Transverse colon (tissue), 4 donors: Measurements from ENCODE around the gene MS4A10. TPM values are rescaled to one million over a fixed set of nuclear protein-coding genes. Genes with fewer than 3 reads are reported as not detected.

ENCODE experiments used
- DNase-seq: peaks from one replicate; pipeline ENCODE4 v3.0.0-alpha.2; 2019
- H3K27ac ChIP-seq, 4 donors: fragments of 200-600 bp; sonication (generic); 2 replicates each; pipeline ENCODE4 v1.5.1; 2016 to 2018; ENCODE audit warnings: inconsistent platforms in 4 of 4
- H3K27me3 ChIP-seq: fragments of 200-600 bp; sonication (generic); 2 replicates; pipeline ENCODE4 v1.5.1; 2017; ENCODE audit warnings: inconsistent platforms
- H3K36me3 ChIP-seq, 4 donors: fragments of 200-600 bp; sonication (generic); 2 replicates each; pipeline ENCODE4 v1.5.1; 2017 to 2019; ENCODE audit warnings: inconsistent platforms in 4 of 4
- H3K4me1 ChIP-seq, 4 donors: fragments of 200-600 bp; sonication (generic); 2 replicates each; pipeline ENCODE4 v1.5.1; 2017 to 2020; ENCODE audit warnings: inconsistent platforms in 4 of 4
- H3K4me3 ChIP-seq, 4 donors: fragments of 200-600 bp; sonication (generic); 1 replicate in 1 of 4; 2 replicates in 3 of 4; pipeline versions ENCODE4 v1.5.1 to v1.6.1; 2017 to 2019; ENCODE audit warnings: inconsistent platforms in 4 of 4
- H3K9me3 ChIP-seq, 2 donors: fragments of 200-600 bp; sonication (generic); 2 replicates each; pipeline ENCODE4 v1.5.1; 2017 to 2019; ENCODE audit warnings: inconsistent platforms in 2 of 2
- EP300 ChIP-seq: sonication (generic); formaldehyde crosslinking; IDR thresholded peaks from one replicate; pipeline ENCODE4 v1.6.1; 2017; ENCODE audit warnings: antibody characterized with exemption, low read depth
- POLR2A ChIP-seq: fragments of 450-650 bp; IDR thresholded peaks from one replicate; pipeline ENCODE4 v1.6.1; 2016; ENCODE audit warnings: antibody characterized with exemption, mild to moderate bottlenecking, moderate library complexity
- POLR2AphosphoS5 ChIP-seq, 3 donors: sonication (generic); formaldehyde crosslinking; IDR thresholded peaks; one replicate each; pipeline ENCODE4 v1.6.1; 2016; ENCODE audit warnings: antibody characterized with exemption in 3 of 3
- WGBS, 2 donors: methylation state at CpG; one replicate each; pipeline ENCODE4 v1.1.5; 2018; ENCODE audit warnings: low coverage in 1 of 2; 5-methylcytosine and 5-hydroxymethylcytosine counted together
- in situ Hi-C, 4 donors: fragments of 200-750 bp; cut with MboI; loops; one replicate each; pipeline versions ENCODE4 v1.15.0 to v1.15.1; 2017; ENCODE audit warnings: low sequenced_read_pairs in 3 of 4, low pct_ligation_motif_present in 1 of 4, low pct_unique_long_range_greater_than_20kb in 1 of 4
- intact Hi-C: fragments of 100-400 bp; cut with DNase I; formaldehyde crosslinking; loops from one replicate; pipeline ENCODE4 v1.15.1; 2023; ENCODE audit warnings: low total_unique reads
- total RNA-seq, 4 donors: library from RNA; depleted of rRNA; stranded (reverse); fragments of >200 nt; gene quantifications; one replicate each; pipeline ENCODE4 v1.1.0, GENCODE V29; 2016
- TF ChIP-seq, protein P1 (sequence below), 5 experiments: fragments of 200-600 bp in 3 of 5; fragments of 450-650 bp in 2 of 5; sonication (generic) in 3 of 5; IDR thresholded peaks; 1 replicate in 2 of 5; 2 replicates in 3 of 5; pipeline ENCODE4 v1.5.1; 2016 to 2017; ENCODE audit warnings: antibody characterized with exemption in 5 of 5, inconsistent platforms in 3 of 5, mild to moderate bottlenecking in 2 of 5, moderate library complexity in 1 of 5

The MS4A10 gene
- total RNA-seq, 4 donors from 2014 or later, result 1.3 to 2.2 TPM; not detected in 2

DNA sequence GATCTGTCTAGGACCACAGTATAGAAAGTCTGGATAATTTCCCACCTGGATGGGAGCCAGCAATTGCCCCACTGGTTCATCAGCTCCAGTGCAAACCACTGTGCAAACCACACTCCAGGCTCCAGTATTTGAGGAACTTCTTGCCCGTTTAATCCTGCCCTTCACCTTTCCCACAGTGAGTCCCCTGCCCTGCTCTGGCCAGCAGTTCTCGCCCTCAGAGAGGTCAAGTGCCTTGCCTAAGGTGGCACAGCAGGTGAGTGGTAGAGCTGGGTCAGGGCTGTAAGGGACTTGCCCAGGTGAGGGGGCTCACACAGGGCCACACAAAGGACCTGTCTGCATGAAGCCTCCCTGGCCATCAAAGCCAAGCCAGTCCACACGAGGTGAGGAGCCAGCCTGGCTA lies 24.1 kb downstream of the MS4A10 start:
- Histone ChIP-seq H3K27me3 (no peaks in the 10 kb centered on the region), H3K4me1 (peaks cover 0 to 17% (median 5%) of the 10 kb centered on the region in 4 donors), H3K4me3 (no peak overlapping the region), H3K27ac (no peak overlapping the region), H3K9me3 (no peaks in the 10 kb centered on the region), H3K36me3 (no peaks in the 10 kb centered on the region)
- no peak for TF ChIP-seq POLR2AphosphoS5 (IDR thresholded peaks at IDR 0.05)
- 65% methylated on average over 3 of the region's 3 CpGs; no CpG with 5 or more reads in 1 of the 2 donors for WGBS, 2 donors
- intact Hi-C loops, result no loop called here
- in situ Hi-C loops, result no loop called here
- no peak for DNase-seq

DNA sequence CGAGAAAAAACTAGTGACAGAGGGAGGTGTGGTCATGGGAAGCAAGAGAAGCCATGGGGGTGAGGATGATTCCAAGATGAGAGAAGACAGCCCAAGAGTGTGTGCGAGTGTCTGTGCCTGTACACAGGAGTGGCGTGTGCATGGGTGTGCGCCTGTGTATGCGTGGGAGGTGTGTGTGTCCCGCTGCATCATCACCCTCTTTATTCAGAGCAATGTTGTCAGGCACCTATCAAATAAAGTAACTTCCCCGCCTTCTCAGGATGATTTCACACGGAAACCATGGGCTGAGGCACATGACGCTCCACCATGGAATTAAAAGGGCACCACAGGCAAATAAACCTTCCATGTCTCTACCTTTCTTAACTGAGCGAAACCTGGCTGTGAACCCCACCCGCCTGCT lies 24.6 kb downstream of the MS4A10 start:
- H3K27ac ChIP-seq, result no peak overlapping the region
- H3K4me1 ChIP-seq, result peaks cover 0 to 17% (median 5%) of the 10 kb centered on the region in 4 donors
- no peaks in the 10 kb centered on the region for H3K36me3 ChIP-seq
- H3K4me3 ChIP-seq, result no peak overlapping the region
- no peak for DNase-seq
- H3K9me3 ChIP-seq, result no peaks in the 10 kb centered on the region
- 82 to 83% methylated on average over 6 to 11 of the region's 11 CpGs for WGBS, 2 donors
- no peak for TF ChIP-seq POLR2A
- no peak for TF ChIP-seq POLR2AphosphoS5 (IDR thresholded peaks at IDR 0.05)
- TF ChIP-seq EP300, result no peak
- TF ChIP-seq, protein P1, sequence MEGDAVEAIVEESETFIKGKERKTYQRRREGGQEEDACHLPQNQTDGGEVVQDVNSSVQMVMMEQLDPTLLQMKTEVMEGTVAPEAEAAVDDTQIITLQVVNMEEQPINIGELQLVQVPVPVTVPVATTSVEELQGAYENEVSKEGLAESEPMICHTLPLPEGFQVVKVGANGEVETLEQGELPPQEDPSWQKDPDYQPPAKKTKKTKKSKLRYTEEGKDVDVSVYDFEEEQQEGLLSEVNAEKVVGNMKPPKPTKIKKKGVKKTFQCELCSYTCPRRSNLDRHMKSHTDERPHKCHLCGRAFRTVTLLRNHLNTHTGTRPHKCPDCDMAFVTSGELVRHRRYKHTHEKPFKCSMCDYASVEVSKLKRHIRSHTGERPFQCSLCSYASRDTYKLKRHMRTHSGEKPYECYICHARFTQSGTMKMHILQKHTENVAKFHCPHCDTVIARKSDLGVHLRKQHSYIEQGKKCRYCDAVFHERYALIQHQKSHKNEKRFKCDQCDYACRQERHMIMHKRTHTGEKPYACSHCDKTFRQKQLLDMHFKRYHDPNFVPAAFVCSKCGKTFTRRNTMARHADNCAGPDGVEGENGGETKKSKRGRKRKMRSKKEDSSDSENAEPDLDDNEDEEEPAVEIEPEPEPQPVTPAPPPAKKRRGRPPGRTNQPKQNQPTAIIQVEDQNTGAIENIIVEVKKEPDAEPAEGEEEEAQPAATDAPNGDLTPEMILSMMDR (IDR thresholded peaks at IDR 0.05), result no peak
- no peaks in the 10 kb centered on the region for H3K27me3 ChIP-seq
- intact Hi-C loops (no loop called here), in situ Hi-C loops (no loop called here)

DNA sequence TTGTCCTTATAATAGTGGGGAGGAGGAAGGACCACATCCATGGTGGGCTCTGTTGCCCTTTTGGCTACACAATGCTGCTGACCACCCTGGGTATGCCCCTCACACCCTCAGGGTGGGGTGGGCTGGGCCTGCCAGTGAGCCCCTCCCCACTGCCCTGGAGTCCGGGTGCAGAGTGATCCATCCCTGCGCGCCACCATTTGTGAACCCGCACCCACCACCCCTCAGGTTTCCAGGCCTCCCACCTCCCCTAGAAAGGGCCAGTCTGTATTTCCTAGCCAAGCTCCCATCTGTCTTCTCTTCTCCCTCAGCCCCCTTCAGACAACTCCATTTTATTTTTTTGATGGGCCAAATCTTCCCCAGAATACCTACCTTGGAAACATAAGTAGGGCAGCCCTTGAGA lies 25.0 kb downstream of the MS4A10 start:
- TF ChIP-seq EP300 (no peak), POLR2AphosphoS5 (IDR thresholded peaks at IDR 0.05) (no peak), POLR2A (no peak)
- TF ChIP-seq, protein P1 (IDR thresholded peaks at IDR 0.05), result no peak
- 93% methylated on average over 4 of the region's 4 CpGs; no CpG with 5 or more reads in 1 of the 2 donors for WGBS, 2 donors
- H3K36me3 ChIP-seq, result no peaks in the 10 kb centered on the region
- H3K9me3 ChIP-seq, result no peaks in the 10 kb centered on the region
- no peak for DNase-seq
- no peak overlapping the region for H3K4me3 ChIP-seq
- H3K4me1 ChIP-seq, result peaks cover 0 to 17% (median 5%) of the 10 kb centered on the region in 4 donors
- intact Hi-C loops (no loop called here), in situ Hi-C loops (no loop called here)
- no peak overlapping the region for H3K27ac ChIP-seq
- H3K27me3 ChIP-seq, result no peaks in the 10 kb centered on the region

DNA sequence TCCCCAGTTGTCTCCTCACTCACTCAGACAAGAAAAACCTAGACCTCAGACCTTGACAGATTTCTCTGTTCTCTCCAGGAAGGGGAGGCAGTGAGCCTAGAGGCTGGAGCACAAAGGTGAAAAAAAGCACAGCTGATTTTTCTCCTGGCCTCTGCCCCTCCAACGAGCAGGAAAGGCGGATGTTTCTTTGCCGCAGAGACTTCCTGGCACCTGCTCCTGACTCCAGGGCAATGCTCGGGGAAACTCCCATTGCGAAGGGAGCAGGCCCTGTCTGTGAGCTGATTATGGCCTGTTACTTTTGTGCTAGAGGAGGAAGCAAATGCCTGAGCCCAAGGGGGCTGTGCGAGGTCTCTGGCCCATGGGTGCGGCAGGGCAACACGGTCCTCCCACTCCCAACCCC lies 25.4 kb downstream of the MS4A10 start:
- no peaks in the 10 kb centered on the region for H3K36me3 ChIP-seq
- in situ Hi-C loops (no loop called here), intact Hi-C loops (no loop called here)
- peak; percentile 43 for DNase-seq
- H3K27me3 ChIP-seq, result no peaks in the 10 kb centered on the region
- peaks cover 0 to 17% (median 5%) of the 10 kb centered on the region in 4 donors for H3K4me1 ChIP-seq
- WGBS, 2 donors, result 30% methylated on average over 8 of the region's 8 CpGs; no CpG with 5 or more reads in 1 of the 2 donors
- H3K9me3 ChIP-seq, result no peaks in the 10 kb centered on the region
- TF ChIP-seq POLR2A (no peak), EP300 (no peak), POLR2AphosphoS5 (IDR thresholded peaks at IDR 0.05) (no peak)
- TF ChIP-seq, protein P1 (IDR thresholded peaks at IDR 0.05), result no peak
- no peak overlapping the region for H3K4me3 ChIP-seq
- no peak overlapping the region for H3K27ac ChIP-seq

GRCh38 chr11:60813324-60813723 lies 28.2 kb downstream of the MS4A10 start:
- Histone ChIP-seq H3K27me3 (no peaks in the 10 kb centered on the region), H3K36me3 (no peaks in the 10 kb centered on the region), H3K27ac (no peak overlapping the region), H3K4me1 (peaks cover 0 to 17% (median 5%) of the 10 kb centered on the region in 4 donors), H3K4me3 (no peak overlapping the region), H3K9me3 (peaks cover 3 to 12% of the 10 kb centered on the region in 2 donors)
- no peak for DNase-seq
- intact Hi-C loops (no loop called here), in situ Hi-C loops (no loop called here)
- 63 to 84% methylated on average over 1 of the region's 1 CpG for WGBS, 2 donors
- TF ChIP-seq POLR2AphosphoS5 (IDR thresholded peaks at IDR 0.05), result no peak
- no peak for TF ChIP-seq EP300
- TF ChIP-seq, protein P1 (IDR thresholded peaks at IDR 0.05), result no peak
- no peak for TF ChIP-seq POLR2A
